GM18868 (cell line): ENCODE measurements around the gene CPEB1.
"Not testable (repeated sequence)": the region's sequence is repeated elsewhere in the genome, so short reads cannot be mapped to it uniquely, and the experiment has no call there.

Experiments used
- ATAC-seq: cut with Tn5 transposase; IDR thresholded peaks from one replicate; pipeline ENCODE4 v1.9.1; 2021; ENCODE audit warnings: mild to moderate bottlenecking, moderate library complexity; ENCODE audit not compliant: unreplicated experiment

The CPEB1 gene

GRCh38 chr15:82548700-82549099 lies 98.5 kb downstream of the CPEB1 start:
- no peak for ATAC-seq

- no peak for ATAC-seq
Measured at GRCh38 chr15:82545478-82545877, 101.7 kb downstream of the CPEB1 start.

- no peak for ATAC-seq
Measured at GRCh38 chr15:82545002-82545401, 102.2 kb downstream of the CPEB1 start.

- no peak for ATAC-seq
Measured at GRCh38 chr15:82544431-82544830, 102.7 kb downstream of the CPEB1 start.

- no peak for ATAC-seq
Measured at GRCh38 chr15:82543160-82543559, 104.0 kb downstream of the CPEB1 start.

- ATAC-seq: peak; percentile 4
Measured at GRCh38 chr15:82540984-82541431, 106.2 kb downstream of the CPEB1 start.

- ATAC-seq: peak; percentile 94
Measured at GRCh38 chr15:82540055-82540983, 106.8 kb downstream of the CPEB1 start, which contains the start of gene RPS17. TSS of gene RPS17 (minus strand) at chr15:82540457. CDS start at chr15:82540428, 29 bp downstream.

GRCh38 chr15:82539691-82540054 lies 107.5 kb downstream of the CPEB1 start:
- no peak for ATAC-seq

GRCh38 chr15:82538961-82539690 lies 108.0 kb downstream of the CPEB1 start:
- no peak for ATAC-seq

- no peak for ATAC-seq
Measured at GRCh38 chr15:82537351-82537908, 109.7 kb downstream of the CPEB1 start.

GRCh38 chr15:82536409-82537350 lies 110.5 kb downstream of the CPEB1 start:
- no peak for ATAC-seq

- no peak for ATAC-seq
Measured at GRCh38 chr15:82535566-82536408, 111.4 kb downstream of the CPEB1 start.

GRCh38 chr15:82535151-82535550 lies 112.0 kb downstream of the CPEB1 start:
- not testable (repeated sequence) for ATAC-seq

GRCh38 chr15:82534457-82534861 lies 112.7 kb downstream of the CPEB1 start:
- ATAC-seq: not testable (repeated sequence)

- no peak for ATAC-seq
Measured at GRCh38 chr15:82533801-82534200, 113.4 kb downstream of the CPEB1 start.

GRCh38 chr15:82532991-82533481 lies 114.1 kb downstream of the CPEB1 start:
- no peak for ATAC-seq

GRCh38 chr15:82532383-82532990 lies 114.7 kb downstream of the CPEB1 start:
- no peak for ATAC-seq

- ATAC-seq: no peak
Measured at GRCh38 chr15:82531496-82532382, 115.4 kb downstream of the CPEB1 start.
